HUDEP-2 (cell line): ENCODE data around the gene IL11.
A peak's percentile ranks its signal among the peaks of the same experiment; 100 is the strongest.
"Not testable (repeated sequence)": the region's sequence is repeated elsewhere in the genome, so short reads cannot be mapped to it uniquely, and the experiment has no call there.

Experiments
- DNase-seq, 76 experiments: peaks; one replicate each; lab custom pipeline; 2025; ENCODE audit not compliant: unreplicated experiment in 76 of 76; lab: John Stamatoyannopoulos, UW

The IL11 gene

DNA sequence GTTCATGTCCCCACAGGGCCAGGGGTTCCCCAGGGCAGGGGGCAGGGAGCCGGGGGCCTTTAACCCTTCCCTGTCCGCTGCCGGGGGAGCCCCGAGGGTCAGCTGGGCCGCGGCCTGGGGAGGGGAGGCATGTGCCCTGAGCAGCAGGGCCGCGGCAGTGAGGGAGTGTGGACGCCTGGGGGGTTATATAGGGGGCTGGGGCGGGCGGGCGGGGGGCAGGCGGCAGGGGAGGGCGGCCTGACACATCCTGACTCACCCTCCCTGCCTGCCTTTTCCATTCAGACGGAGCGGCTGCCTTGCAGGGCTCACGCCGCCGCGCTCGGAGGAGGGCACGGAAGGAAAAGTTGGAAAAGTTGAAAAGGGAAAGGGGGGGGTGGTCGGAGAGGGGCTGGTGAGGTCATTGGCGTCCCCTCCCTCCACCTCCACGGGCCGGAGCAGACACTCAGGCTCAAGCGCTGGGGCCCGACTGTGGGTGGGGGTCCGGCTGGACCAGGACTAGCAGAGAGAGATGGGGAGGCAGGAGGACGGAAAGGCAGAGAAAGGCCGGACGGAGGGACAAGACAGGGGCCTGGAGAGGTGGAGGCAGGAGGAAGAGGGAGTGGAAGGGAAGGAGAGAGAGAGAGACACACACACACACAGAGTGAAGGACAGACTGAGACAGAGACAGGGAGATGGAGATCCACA, at the start of gene IL11:
Gene IL11 (minus strand): TSS at position 159 of the 684 bp plus-strand sequence. CDS start 153 bp downstream, at position 6.
- no peak for DNase-seq

DNA sequence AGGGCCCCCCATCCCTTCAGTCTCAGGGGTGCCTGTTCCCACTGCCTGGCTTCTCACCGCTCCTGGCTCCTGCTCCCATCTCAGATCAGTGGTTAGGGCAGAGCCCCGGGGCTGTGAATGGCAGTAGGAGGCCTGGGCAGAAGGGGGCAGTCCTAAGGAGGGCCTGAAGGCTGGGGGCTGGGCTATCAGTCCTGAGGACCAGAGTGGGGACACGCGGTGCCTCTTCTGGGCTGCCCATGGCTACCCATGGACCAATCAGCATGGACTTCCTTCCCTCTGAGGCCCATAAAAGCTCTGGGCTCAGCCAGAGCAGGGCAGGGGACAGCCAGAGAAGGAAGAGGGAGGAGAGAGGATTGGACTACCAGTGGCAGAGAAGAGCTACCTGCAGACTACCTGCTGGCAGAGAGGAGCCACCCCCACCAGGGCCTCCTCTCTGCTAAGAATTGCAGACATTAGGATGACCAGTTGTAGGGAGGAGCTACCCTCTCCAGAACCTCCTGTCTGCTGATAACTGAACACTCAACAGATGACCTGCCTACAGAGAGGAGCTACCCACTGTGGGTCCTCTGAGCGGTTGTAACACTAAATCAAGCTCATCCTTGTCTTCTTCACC, 49.5 kb upstream of the IL11 start:
- DNase-seq, result no peak

DNA sequence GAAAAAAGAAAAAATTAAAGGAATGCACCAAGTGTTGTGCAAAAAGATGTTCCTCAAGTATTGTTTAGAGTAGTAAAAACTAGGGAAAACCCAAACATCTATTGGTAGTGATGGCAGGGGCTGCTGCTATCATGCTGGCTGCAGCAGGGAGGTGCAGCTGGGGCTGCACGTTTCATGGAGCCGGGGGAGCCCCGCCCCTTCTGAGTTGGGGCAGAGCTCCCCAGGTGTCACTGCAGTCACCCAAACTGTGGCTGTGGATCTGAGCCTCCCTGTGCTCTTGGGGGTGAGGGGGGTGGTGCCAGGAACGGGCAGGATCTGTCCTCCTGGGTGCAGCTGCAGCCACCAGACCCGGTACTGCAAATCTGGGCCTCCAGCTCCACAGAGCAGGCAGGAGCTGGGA, 48.8 kb upstream of the IL11 start:
- DNase-seq, result no peak

DNA sequence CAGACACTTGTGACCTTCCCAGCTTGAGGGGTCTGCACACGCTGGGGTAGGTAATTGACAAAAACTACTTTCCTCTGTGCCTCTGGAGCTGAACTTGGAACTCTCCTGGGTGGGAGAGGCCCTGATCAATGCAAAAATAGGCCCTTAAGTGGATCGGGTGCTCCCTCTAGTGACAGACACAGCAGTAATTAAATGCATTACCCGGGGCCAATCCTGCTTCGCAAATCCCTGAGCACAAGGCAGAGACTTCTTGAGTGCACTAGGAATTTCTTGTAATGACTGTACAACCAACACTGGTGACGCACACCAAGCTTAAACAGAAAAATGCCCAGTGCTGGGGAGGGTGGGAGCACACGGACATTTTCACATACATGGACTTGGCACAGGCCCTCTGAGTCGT, 47.9 kb upstream of the IL11 start:
- peak in 63 of 76 experiments; percentile 21 to 82 (median 54) for DNase-seq

DNA sequence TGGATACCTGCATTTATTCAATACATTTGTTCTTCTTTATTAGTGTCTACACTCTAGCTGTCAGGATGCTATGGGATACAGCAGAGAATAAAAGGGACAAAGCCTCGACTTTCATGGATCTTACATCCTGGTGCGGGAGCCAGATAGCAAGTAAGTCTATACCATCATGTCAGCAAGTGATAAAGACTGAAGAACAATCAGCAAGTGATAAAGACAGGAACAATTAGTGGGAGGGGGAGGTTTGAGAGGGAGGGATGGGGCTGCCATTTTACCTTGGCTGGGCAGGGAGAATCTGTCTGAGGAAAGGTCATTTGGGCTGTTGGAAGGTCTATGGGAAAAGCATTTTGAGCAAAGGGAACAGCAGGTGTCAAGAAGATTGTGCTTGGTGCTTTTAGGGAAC, 39.9 kb upstream of the IL11 start:
- DNase-seq, result no peak

DNA sequence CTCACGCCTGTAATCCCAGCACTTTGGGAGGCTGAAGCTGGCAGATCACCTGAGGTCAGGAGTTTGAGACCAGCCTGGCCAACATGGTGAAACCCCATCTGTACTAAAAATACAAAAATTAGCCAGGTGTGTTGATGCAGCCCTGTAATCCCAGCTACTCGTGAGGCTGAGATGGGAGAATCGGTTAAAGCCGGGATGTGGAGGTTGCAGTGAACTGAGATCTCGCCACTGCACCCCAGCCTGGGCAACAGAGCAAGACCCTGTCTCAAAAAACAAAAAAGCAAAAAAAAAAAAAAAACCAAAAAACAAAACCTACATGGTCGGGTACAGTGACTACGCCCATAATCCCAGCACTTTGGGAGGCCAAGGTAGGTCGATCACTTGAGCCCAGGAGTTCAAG, 38.9 kb upstream of the IL11 start:
- DNase-seq, result not testable (repeated sequence)

DNA sequence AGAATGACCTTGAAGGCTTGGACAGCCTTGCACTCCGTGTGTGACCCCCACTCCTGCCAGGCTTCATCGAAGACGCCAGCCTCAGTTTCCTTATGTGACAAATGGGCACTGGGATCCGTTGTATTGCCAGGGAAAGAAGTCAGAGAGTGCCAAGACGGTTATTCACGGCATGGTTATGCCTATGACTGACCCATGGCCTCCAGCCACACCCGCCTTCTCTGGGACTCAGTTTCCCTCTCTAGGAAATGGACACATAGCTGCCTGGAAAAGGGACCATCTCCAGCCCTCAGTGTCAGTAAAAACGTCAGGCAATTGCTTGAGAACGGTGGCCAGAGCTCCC, 38.2 kb upstream of the IL11 start:
- DNase-seq, result no peak

DNA sequence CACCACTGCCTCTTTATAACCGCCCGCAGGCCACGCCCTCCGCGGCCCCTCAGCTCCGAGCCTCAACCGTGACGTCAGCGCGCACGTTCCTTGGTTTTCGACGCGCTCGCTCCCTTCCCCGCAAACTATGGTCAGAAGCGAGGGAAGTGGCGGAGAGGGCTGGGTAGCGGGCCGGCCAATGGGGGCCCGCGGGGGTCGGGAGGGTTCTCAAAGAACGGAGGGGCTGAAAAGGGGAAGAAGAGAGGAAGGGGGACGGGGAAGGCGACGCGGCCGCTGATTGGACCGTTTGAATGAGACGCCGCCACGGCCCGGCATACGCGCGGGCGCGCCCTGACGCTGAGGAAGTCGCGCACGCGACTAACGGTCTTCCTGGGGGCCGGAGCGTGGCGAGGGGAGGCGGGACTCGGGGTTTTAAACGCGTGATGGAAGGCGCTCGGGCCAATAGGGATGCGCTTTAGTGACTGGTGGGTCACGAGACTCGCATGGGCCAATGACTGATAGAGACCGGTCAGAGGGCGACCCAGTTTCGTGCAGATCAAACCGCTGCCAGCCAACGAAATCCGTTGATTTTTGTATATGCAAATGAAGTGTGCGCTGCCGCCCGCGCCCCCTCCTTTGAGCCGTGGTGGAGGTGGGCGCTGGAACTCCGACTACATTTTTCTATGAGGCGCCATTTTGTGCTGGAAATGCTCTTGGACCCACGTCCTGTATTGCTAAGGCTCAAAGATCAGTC, 37.7 kb upstream of the IL11 start:
- peak; percentile 90 to 100 (median 99) for DNase-seq

DNA sequence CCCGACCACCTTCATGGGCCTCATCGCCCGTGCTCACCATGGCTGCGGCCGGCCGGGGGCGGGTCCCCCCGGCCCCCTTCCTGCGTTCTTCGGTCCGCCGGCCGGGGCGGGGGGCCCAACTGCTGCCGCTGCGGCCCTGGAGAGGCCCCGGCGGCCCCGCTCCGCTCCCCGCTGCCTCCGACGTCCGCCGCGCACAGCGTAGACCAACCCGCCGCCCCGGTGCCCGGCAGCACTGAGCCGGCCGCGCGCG, 37.2 kb upstream of the IL11 start, which contains the start of gene UBE2S:
Gene UBE2S (minus strand): TSS at position 239 of the 250 bp plus-strand sequence. CDS start 199 bp downstream, at position 40.
- not testable (repeated sequence) for DNase-seq

DNA sequence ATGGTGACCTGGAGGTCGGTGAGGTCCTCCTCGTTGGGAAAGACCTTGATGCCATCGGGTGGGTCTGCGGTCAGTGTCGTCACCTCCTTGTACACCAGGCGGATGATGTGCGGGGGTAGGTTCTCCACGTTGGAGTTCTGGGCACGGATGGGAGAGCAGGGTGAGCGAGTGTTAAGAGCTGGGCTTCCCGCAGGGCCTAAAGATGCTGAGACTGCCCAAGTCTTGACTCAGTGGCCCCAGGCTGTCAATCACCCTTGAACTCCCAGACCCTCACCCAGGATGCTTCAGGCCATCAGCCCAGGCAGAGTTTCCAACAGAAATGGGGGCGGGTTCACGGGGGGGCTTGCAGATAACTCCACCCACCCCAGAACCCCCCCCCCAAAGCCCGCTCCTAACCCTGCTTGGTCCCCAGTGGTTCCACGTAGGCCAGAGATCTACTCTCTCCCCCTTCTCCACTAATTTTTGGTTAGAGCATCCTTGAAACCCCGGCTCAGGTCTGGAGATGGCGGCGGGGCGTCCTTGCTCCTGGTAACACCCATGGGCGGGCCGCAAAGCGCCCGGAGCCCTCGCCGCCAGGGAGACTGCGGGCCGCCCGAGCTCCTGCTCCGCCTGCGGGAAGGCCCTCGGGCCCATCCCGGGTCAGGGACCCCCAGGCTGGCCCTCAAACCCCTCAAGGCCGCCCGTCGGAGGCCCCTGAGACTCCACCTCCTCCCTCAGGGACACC, 36.7 kb upstream of the IL11 start:
- DNase-seq, result peak in 36 of 76 experiments; percentile 19 to 65 (median 42)

DNA sequence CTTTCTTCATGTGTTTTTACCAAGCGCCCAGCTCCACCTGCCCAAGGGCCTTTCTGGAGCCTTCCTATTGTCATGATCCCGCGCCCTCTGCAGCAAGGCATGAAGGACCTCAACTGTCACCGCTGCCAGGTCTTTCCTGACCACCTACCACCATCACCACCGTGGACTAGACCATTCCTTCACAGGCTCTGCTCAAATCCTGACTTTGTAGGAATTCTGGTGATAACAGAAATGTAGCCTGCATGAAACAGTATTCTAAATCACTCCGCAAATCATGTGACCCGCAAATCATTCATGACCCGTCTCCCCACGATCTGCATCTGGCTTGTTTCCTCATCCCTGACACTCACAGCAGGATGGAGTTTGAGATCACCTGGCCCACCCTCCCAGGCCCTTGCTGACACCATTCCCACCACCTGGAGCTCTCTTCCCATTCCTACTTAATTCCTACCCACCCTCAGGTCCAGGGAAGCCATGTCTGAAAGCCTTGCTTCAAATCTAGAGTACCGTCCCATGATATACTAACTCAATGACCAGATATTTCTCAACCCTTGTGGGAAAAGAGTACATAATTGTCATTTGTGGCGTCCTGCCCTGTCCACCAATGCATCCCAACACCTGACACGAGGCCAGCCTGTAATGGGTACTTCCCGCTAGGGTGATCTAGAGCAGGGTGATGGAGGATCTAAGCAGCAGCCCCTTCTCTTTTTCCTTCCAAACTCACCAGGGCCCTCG, 36.0 kb upstream of the IL11 start:
- DNase-seq, result no peak

DNA sequence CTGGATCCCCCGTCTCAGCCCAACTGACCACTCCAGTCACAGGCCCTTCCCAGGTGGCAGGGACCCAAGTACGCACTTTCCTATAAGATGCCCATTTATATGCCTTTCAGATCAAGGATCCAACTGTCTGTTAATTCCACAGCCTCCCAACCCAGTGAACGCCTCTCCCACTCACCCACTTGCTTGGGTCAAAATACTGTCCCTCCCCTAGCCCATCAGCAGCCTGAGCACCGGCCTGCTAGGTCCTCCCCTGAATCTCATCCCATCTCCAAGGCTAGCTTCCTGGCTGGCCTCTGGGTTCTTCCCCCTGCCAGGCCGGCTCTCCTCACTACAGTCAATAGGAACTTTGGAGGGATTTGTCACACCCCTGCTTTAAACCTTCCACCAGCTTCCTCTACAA, 35.4 kb upstream of the IL11 start:
- DNase-seq, result no peak

DNA sequence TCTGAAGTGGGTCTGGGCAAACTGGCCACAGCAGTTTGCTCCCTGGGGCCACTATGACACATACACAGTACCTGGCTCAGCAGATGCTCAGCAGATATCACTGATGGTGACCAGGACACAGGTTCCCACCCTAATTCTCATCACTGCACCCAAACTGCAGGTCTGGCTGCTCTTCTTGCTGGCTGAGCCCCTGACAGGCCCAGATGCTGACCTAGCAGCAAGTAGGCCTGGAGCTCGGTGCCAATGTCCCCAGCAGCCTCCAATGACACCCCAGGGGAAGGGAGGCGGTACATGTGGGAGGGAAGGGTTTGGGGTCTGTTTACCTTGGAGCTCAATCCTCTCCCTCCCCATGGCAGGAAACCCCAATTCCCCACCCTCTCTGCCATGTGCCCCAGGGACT, 32.2 kb upstream of the IL11 start:
- DNase-seq, result no peak

DNA sequence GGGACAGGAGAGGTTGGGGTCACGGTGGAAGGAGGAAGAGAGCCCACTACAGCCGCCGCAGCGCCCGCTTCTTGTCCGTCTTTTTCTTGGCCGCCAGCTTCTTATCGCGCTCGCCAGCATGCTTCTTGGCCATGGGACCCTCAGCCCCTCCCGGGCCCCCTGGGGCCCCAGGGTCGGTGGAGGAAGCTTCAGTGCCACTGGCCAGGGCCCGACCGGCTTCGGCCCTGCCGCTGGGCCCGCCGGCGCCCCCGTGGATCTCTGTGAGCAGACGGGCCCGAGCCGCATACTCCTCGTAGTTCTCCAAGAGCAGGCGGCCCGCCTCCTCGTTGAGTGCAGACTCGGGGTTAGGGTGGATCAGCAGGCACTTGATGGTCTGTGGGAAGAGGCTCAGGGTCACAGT, 31.1 kb upstream of the IL11 start:
- not testable (repeated sequence) for DNase-seq

DNA sequence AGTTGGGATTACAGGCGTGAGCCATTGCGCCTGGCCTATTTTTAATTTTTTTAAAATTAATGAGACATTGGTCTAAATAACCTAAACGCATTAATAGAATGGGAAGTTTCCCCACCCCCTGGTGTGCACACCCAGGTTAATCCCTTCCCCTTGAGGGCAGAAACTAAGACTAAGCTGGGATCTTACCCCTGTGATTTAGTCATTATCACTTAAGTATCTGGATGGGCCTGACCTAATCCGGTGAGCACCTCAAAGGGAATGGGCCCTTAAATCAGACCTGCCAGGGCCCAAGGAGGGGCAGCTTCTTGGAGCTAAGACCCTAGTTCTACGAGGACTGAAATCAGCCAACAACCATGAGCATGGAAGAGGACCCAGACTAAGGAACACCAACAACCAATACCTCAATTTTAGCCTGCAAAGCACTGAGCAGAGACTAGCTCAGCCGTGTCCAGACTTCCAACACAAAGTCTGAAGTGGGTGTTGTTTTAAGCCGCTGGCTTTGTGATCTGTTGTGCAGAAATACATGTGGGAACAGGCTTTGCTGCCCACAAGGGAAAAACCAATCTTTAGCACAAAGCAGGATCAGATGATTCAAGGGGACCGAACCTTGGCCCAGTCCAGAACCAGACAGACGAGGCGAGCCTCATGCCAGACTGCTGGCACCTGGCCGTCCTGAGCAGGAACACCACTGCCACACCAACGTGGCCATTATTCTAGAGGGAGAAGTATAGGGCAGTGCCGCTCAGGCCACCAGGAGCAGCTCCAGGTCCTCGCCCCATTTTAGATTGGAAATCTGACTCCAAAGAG, 30.2 kb upstream of the IL11 start:
- no peak for DNase-seq

DNA sequence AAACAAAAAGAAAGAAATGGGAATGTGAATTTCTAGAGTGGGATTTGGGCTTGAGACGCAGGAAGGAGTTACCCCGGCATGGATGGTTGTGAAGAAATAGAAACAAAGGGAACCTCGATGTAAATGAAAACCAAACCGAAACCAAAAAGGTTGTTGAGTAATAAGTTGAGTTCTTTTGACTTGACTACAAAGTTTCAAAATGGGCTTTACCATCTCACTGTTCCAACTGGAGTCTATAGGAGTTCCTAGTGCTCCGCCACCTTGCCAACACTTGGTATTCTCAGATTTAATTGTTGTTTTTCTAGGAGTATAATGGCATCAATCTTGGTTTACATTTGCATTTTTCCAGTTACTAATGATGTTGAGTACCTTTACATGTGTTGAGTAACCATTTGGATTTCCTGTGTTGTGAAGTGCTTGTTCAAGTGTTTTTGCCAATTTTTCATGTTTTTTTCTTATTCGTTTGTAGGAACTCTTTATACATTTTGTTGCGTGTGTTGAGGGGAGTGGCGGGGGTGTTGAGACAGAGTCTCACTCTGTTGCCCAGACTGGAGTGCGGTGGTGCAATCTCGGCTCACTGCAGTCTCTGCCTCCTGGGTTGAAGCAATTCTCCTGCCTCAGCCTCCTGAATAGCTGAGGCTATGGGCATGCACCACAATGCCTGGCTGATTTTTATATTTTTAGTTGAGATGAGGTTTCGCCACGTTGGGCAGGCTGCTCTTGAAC, 28.1 kb upstream of the IL11 start:
- no peak for DNase-seq

DNA sequence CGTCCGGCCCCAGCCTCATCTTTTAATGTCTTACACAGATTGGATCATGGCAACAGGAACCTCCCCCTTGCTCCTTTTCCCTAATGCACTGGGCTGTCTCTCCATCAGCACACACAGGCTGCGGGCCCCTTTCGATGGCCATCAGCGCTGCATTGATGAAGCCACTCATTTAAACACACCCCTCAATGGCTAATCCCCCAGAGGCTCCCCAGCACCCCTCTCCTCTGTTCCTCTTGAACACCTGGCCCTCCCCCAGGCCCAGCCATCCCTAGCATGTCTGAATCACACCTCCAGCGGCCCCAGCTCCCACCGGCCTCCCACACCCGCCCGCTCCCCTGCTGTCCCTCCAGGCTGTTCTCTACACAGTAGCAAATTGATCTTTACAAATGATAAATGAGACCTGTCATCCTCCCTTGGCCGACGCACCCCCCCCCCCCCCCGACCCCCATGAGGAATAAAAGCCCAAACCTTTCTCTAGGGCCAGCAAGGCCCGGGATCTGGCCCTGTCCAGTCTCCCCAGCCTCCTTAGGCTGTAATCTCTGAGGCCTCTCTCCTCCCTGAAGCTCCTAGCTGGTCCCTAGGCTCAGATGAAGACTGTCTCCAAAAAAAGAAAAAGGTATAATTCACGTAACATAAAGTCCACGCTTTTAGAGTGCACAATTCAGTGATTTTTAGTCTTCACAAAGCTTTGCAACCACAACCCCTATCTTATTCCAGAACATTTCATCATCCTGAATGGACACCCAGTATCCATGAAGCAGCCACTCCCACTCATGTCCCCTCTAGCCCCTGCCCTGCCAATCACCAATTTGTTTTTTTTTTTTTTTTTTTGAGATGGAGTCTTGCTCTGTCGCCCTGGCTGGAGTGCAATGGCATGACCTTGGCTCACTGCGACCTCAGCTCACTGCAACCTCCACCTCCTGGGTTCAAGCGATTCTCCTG, 22.8 kb upstream of the IL11 start:
- no peak for DNase-seq
